GM23338 (cell line): ENCODE results near the gene DIRAS2.
"Not testable (repeated sequence)": the region's sequence is repeated elsewhere in the genome, so short reads cannot be mapped to it uniquely, and the experiment has no call there.

Source experiments
- CREB1 ChIP-seq: fragments of 250-450 bp; sonication (Bioruptor Pico); IDR thresholded peaks from 2 replicates; pipeline ENCODE4 v1.5.0; 2020; ENCODE audit warnings: low read depth, mild to moderate bottlenecking, moderate library complexity
- EZH2 ChIP-seq: fragments of 200-600 bp; sonication (generic); IDR thresholded peaks from one replicate; pipeline ENCODE4 v1.8.0; 2017; ENCODE audit warnings: antibody characterized with exemption, mild to moderate bottlenecking, low read depth; ENCODE audit not compliant: unreplicated experiment
- EZH2phosphoT487 ChIP-seq: fragments of 200-600 bp; sonication (generic); IDR thresholded peaks from one replicate; pipeline ENCODE4 v1.8.1; 2018; ENCODE audit warnings: antibody characterized with exemption; ENCODE audit not compliant: unreplicated experiment
- JUNB ChIP-seq: IDR thresholded peaks from one replicate; pipeline ENCODE4 v1.6.1; 2016; ENCODE audit warnings: antibody characterized with exemption; ENCODE audit not compliant: unreplicated experiment
- NANOG ChIP-seq: IDR thresholded peaks from 2 replicates; pipeline ENCODE4 v1.6.1; 2016; ENCODE audit warnings: antibody characterized with exemption, borderline replicate concordance
- POLR2AphosphoS5 ChIP-seq: IDR thresholded peaks from 2 replicates; pipeline ENCODE4 v1.6.1; 2016; ENCODE audit warnings: antibody characterized with exemption, low read depth
- REST ChIP-seq: IDR thresholded peaks from one replicate; pipeline ENCODE4 v1.6.1; 2018; ENCODE audit warnings: antibody characterized with exemption; ENCODE audit not compliant: unreplicated experiment
- STAT1 ChIP-seq: IDR thresholded peaks from one replicate; pipeline ENCODE4 v1.6.1; 2016; ENCODE audit warnings: antibody characterized with exemption; ENCODE audit not compliant: unreplicated experiment
- TF ChIP-seq, protein P1 (sequence below), 2 experiments: fragments of 200-600 bp in 1 of 2; sonication (generic) in 1 of 2; conservative IDR thresholded peaks; 2 replicates each; pipeline versions ENCODE4 v1.5.1 to v1.6.1; 2016 to 2017; ENCODE audit warnings: antibody characterized with exemption in 2 of 2, low read depth in 2 of 2, mild to moderate bottlenecking in 2 of 2, moderate library complexity in 1 of 2
- TF ChIP-seq, protein P2 (sequence below): IDR thresholded peaks from 2 replicates; pipeline ENCODE4 v1.6.1; 2016; ENCODE audit warnings: antibody characterized with exemption

- TF ChIP-seq, protein P1, sequence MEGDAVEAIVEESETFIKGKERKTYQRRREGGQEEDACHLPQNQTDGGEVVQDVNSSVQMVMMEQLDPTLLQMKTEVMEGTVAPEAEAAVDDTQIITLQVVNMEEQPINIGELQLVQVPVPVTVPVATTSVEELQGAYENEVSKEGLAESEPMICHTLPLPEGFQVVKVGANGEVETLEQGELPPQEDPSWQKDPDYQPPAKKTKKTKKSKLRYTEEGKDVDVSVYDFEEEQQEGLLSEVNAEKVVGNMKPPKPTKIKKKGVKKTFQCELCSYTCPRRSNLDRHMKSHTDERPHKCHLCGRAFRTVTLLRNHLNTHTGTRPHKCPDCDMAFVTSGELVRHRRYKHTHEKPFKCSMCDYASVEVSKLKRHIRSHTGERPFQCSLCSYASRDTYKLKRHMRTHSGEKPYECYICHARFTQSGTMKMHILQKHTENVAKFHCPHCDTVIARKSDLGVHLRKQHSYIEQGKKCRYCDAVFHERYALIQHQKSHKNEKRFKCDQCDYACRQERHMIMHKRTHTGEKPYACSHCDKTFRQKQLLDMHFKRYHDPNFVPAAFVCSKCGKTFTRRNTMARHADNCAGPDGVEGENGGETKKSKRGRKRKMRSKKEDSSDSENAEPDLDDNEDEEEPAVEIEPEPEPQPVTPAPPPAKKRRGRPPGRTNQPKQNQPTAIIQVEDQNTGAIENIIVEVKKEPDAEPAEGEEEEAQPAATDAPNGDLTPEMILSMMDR (conservative IDR thresholded peaks at IDR 0.05; ENCODE audit: low read depth in 2 of 2), result not testable (repeated sequence)
- TF ChIP-seq POLR2AphosphoS5; EZH2; REST; JUNB; EZH2phosphoT487; CREB1 (CRISPR knock-in tag); NANOG; STAT1: not testable (repeated sequence)
- TF ChIP-seq, protein P2, sequence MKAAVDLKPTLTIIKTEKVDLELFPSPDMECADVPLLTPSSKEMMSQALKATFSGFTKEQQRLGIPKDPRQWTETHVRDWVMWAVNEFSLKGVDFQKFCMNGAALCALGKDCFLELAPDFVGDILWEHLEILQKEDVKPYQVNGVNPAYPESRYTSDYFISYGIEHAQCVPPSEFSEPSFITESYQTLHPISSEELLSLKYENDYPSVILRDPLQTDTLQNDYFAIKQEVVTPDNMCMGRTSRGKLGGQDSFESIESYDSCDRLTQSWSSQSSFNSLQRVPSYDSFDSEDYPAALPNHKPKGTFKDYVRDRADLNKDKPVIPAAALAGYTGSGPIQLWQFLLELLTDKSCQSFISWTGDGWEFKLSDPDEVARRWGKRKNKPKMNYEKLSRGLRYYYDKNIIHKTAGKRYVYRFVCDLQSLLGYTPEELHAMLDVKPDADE, result not testable (repeated sequence)
Observed at GRCh38 chr9:90656876-90657275, 14.3 kb upstream of the DIRAS2 start.
